ENCODE results near the gene SSTR5.

The SSTR5 gene

GRCh38 chr16:1060416-1061340, 11.9 kb upstream of the SSTR5 start:
- H4K91ac ChIP-seq (ENCODE audit: low read depth, low read length), result no peak overlapping the region
- no peak overlapping the region for H2BK12ac ChIP-seq (ENCODE audit: low read length)
- H2AFZ ChIP-seq (ENCODE audit: insufficient read depth, low read length, poor library complexity), result no peak overlapping the region
- WGBS (ENCODE audit: extremely low coverage, insufficient coverage, insufficient read length), result no CpG with 5 or more reads among the region's 42 CpGs
- no peaks in the 10 kb centered on the region for H3K27me3 ChIP-seq (ENCODE audit: insufficient read depth, low read length)
- no peak overlapping the region for H3K9ac ChIP-seq (ENCODE audit: low read length)
- no peak overlapping the region for H3K18ac ChIP-seq (ENCODE audit: low read length)
- no peak overlapping the region for H3K4me3 ChIP-seq (ENCODE audit: low read depth, low read length)
- no peak overlapping the region for H2AK5ac ChIP-seq (ENCODE audit: low read length)
- no peaks in the 10 kb centered on the region for H3K79me2 ChIP-seq (ENCODE audit: control insufficient read depth, insufficient read depth, low read length, poor library complexity)
- H3K23ac ChIP-seq (ENCODE audit: low read length), result no peak overlapping the region
- H3K27ac ChIP-seq (ENCODE audit: low read depth, low read length), result no peak overlapping the region
- no peak overlapping the region for H3K4ac ChIP-seq (ENCODE audit: low read depth, low read length)
- peaks cover 8% of the 10 kb centered on the region for H3K9me3 ChIP-seq (ENCODE audit: insufficient read depth, low read depth, low read length)
- H3K4me2 ChIP-seq (ENCODE audit: low read length), result no peak overlapping the region
- no peak overlapping the region for H2BK120ac ChIP-seq (ENCODE audit: insufficient read depth, low read length, poor library complexity)
- H3K36me3 ChIP-seq (ENCODE audit: control insufficient read depth in 1 of 2, insufficient read depth in 2 of 2, low read length in 2 of 2), result no peaks in the 10 kb centered on the region
- no peak overlapping the region for H2BK5ac ChIP-seq (ENCODE audit: low read depth, low read length, poor library complexity)
- no peak overlapping the region for H3K14ac ChIP-seq (ENCODE audit: low read length)
- H3K4me1 ChIP-seq (ENCODE audit: control insufficient read depth in 1 of 2, insufficient read depth in 2 of 2, low read length in 2 of 2), result no peaks in the 10 kb centered on the region
- no peak overlapping the region for H4K8ac ChIP-seq (ENCODE audit: low read depth, low read length)
- no peak for DNase-seq
- no peaks in the 10 kb centered on the region for H3K79me1 ChIP-seq (ENCODE audit: low read length)
- H4K12ac ChIP-seq (ENCODE audit: low read depth, low read length), result no peak overlapping the region

- Histone ChIP-seq H3K79me1 (ENCODE audit: low read length) (no peaks in the 10 kb centered on the region), H3K4me2 (ENCODE audit: low read length) (no peak overlapping the region), H3K36me3 (ENCODE audit: control insufficient read depth in 1 of 2, insufficient read depth in 2 of 2, low read length in 2 of 2) (no peaks in the 10 kb centered on the region), H2AK5ac (ENCODE audit: low read length) (no peak overlapping the region), H3K9me3 (ENCODE audit: insufficient read depth, low read depth, low read length) (peaks cover 2% of the 10 kb centered on the region), H2BK120ac (ENCODE audit: insufficient read depth, low read length, poor library complexity) (no peak overlapping the region), H4K8ac (ENCODE audit: low read depth, low read length) (no peak overlapping the region), H2BK5ac (ENCODE audit: low read depth, low read length, poor library complexity) (no peak overlapping the region), H3K4ac (ENCODE audit: low read depth, low read length) (no peak overlapping the region), H3K27ac (ENCODE audit: low read depth, low read length) (no peak overlapping the region), H3K14ac (ENCODE audit: low read length) (no peak overlapping the region), H3K4me1 (ENCODE audit: control insufficient read depth in 1 of 2, insufficient read depth in 2 of 2, low read length in 2 of 2) (no peaks in the 10 kb centered on the region), H2BK12ac (ENCODE audit: low read length) (no peak overlapping the region), H4K91ac (ENCODE audit: low read depth, low read length) (no peak overlapping the region), H3K27me3 (ENCODE audit: insufficient read depth, low read length) (no peaks in the 10 kb centered on the region), H4K12ac (ENCODE audit: low read depth, low read length) (no peak overlapping the region), H3K79me2 (ENCODE audit: control insufficient read depth, insufficient read depth, low read length, poor library complexity) (no peaks in the 10 kb centered on the region), H3K23ac (ENCODE audit: low read length) (no peak overlapping the region), H3K4me3 (ENCODE audit: low read depth, low read length) (no peak overlapping the region), H2AFZ (ENCODE audit: insufficient read depth, low read length, poor library complexity) (no peak overlapping the region), H3K9ac (ENCODE audit: low read length) (no peak overlapping the region), H3K18ac (ENCODE audit: low read length) (no peak overlapping the region)
- no CpG with 5 or more reads among the region's 43 CpGs for whole genome bisulfite sequencing (ENCODE audit: extremely low coverage, insufficient coverage, insufficient read length)
- no peak for DNase-seq
Measured at GRCh38 chr16:1061769-1062505, 10.6 kb upstream of the SSTR5 start.

- no CpG with 5 or more reads among the region's 20 CpGs for WGBS (ENCODE audit: extremely low coverage, insufficient coverage, insufficient read length)
- no peak overlapping the region for H3K14ac ChIP-seq (ENCODE audit: low read length)
Measured at GRCh38 chr16:1062895-1063294, 9.7 kb upstream of the SSTR5 start.

GRCh38 chr16:1063728-1064127, 8.8 kb upstream of the SSTR5 start:
- H2BK5ac ChIP-seq (ENCODE audit: low read depth, low read length, poor library complexity), result no peak overlapping the region
- H3K79me2 ChIP-seq (ENCODE audit: control insufficient read depth, insufficient read depth, low read length, poor library complexity), result no peaks in the 10 kb centered on the region
- H2BK120ac ChIP-seq (ENCODE audit: insufficient read depth, low read length, poor library complexity), result no peak overlapping the region
- H3K23ac ChIP-seq (ENCODE audit: low read length), result no peak overlapping the region
- peaks cover 2% of the 10 kb centered on the region for H3K9me3 ChIP-seq (ENCODE audit: insufficient read depth, low read depth, low read length)
- no CpG with 5 or more reads among the region's 21 CpGs for WGBS (ENCODE audit: extremely low coverage, insufficient coverage, insufficient read length)
- no peak overlapping the region for H4K8ac ChIP-seq (ENCODE audit: low read depth, low read length)
- no peak overlapping the region for H3K18ac ChIP-seq (ENCODE audit: low read length)
- no peaks in the 10 kb centered on the region for H3K79me1 ChIP-seq (ENCODE audit: low read length)
- H3K14ac ChIP-seq (ENCODE audit: low read length), result no peak overlapping the region
- no peak overlapping the region for H3K27ac ChIP-seq (ENCODE audit: low read depth, low read length)
- H3K27me3 ChIP-seq (ENCODE audit: insufficient read depth, low read length), result no peaks in the 10 kb centered on the region
- no peak overlapping the region for H2BK12ac ChIP-seq (ENCODE audit: low read length)
- no peaks in the 10 kb centered on the region for H3K36me3 ChIP-seq (ENCODE audit: control insufficient read depth in 1 of 2, insufficient read depth in 2 of 2, low read length in 2 of 2)
- H4K12ac ChIP-seq (ENCODE audit: low read depth, low read length), result no peak overlapping the region
- no peak overlapping the region for H3K4ac ChIP-seq (ENCODE audit: low read depth, low read length)
- no peak overlapping the region for H2AK5ac ChIP-seq (ENCODE audit: low read length)
- no peaks in the 10 kb centered on the region for H3K4me1 ChIP-seq (ENCODE audit: control insufficient read depth in 1 of 2, insufficient read depth in 2 of 2, low read length in 2 of 2)
- no peak overlapping the region for H2AFZ ChIP-seq (ENCODE audit: insufficient read depth, low read length, poor library complexity)
- no peak overlapping the region for H4K91ac ChIP-seq (ENCODE audit: low read depth, low read length)
- DNase-seq, result no peak
- no peak overlapping the region for H3K4me3 ChIP-seq (ENCODE audit: low read depth, low read length)
- H3K4me2 ChIP-seq (ENCODE audit: low read length), result no peak overlapping the region
- no peak overlapping the region for H3K9ac ChIP-seq (ENCODE audit: low read length)

More at GRCh38 chr16:1062895-1063294, 9.7 kb upstream of the SSTR5 start:
- H3K27me3 ChIP-seq (ENCODE audit: insufficient read depth, low read length), result no peaks in the 10 kb centered on the region
- H3K36me3 ChIP-seq (ENCODE audit: control insufficient read depth in 1 of 2, insufficient read depth in 2 of 2, low read length in 2 of 2), result no peaks in the 10 kb centered on the region
- no peaks in the 10 kb centered on the region for H3K79me1 ChIP-seq (ENCODE audit: low read length)
- H3K79me2 ChIP-seq (ENCODE audit: control insufficient read depth, insufficient read depth, low read length, poor library complexity), result no peaks in the 10 kb centered on the region
- H3K18ac ChIP-seq (ENCODE audit: low read length), result no peak overlapping the region
- no peak overlapping the region for H2BK120ac ChIP-seq (ENCODE audit: insufficient read depth, low read length, poor library complexity)
- H2BK12ac ChIP-seq (ENCODE audit: low read length), result no peak overlapping the region
- H3K4me1 ChIP-seq (ENCODE audit: control insufficient read depth in 1 of 2, insufficient read depth in 2 of 2, low read length in 2 of 2), result no peaks in the 10 kb centered on the region
- no peak overlapping the region for H4K91ac ChIP-seq (ENCODE audit: low read depth, low read length)
- no peak overlapping the region for H3K4me3 ChIP-seq (ENCODE audit: low read depth, low read length)
- no peak overlapping the region for H2AK5ac ChIP-seq (ENCODE audit: low read length)
- H2AFZ ChIP-seq (ENCODE audit: insufficient read depth, low read length, poor library complexity), result no peak overlapping the region
- H3K27ac ChIP-seq (ENCODE audit: low read depth, low read length), result no peak overlapping the region
- H3K4me2 ChIP-seq (ENCODE audit: low read length), result no peak overlapping the region
- H4K8ac ChIP-seq (ENCODE audit: low read depth, low read length), result no peak overlapping the region
- no peak overlapping the region for H3K4ac ChIP-seq (ENCODE audit: low read depth, low read length)
- H2BK5ac ChIP-seq (ENCODE audit: low read depth, low read length, poor library complexity), result no peak overlapping the region
- no peak overlapping the region for H4K12ac ChIP-seq (ENCODE audit: low read depth, low read length)
- H3K9ac ChIP-seq (ENCODE audit: low read length), result no peak overlapping the region
- peaks cover 2% of the 10 kb centered on the region for H3K9me3 ChIP-seq (ENCODE audit: insufficient read depth, low read depth, low read length)
- no peak for DNase-seq
- H3K23ac ChIP-seq (ENCODE audit: low read length), result no peak overlapping the region
